HG03354 (cell line): ENCODE data around the gene GPHN.
"Not testable (repeated sequence)": the region's sequence is repeated elsewhere in the genome, so short reads cannot be mapped to it uniquely, and the experiment has no call there.

Source experiments
- ATAC-seq: cut with Tn5 transposase; IDR thresholded peaks from one replicate; pipeline ENCODE4 v1.9.1; 2021; ENCODE audit warnings: mild to moderate bottlenecking; ENCODE audit not compliant: unreplicated experiment, poor library complexity, severe bottlenecking

GPHN gene

DNA sequence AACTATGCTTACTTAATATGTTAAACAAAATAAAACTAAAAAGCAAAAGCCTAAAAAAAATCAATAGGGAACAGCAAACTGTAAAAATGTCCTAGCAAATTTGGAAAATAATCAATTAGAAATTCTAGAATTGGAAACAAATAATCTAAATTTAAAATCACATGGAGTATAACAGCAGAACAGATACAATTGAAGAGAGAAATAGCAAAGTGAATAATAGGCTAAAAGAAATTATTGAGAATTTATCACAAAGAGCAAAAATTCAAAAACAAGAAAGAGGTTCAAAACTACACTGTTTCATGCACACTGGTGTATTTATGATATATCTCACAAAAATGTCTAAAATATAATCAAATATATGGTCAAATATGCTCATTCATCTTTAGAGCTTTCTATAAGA, 231.9 kb downstream of the GPHN start:
- no peak for ATAC-seq

DNA sequence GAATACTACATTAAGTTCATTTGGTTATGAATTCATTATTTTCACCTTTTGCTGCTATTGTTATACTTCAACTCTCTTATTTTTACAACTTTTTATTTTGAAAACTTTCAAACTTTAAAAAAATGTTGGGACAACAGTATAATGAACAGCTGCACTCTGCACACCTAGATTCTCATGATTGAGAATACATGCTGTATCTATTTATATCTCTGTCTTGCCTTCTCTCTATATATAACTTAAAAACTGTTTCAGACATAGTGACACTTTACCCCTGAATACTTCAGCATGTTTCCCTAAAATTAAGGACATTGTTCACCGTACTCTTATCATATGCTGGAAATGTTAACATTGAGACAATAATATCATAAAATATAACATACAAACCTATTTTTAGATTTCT, 237.1 kb downstream of the GPHN start:
- ATAC-seq, result no peak

DNA sequence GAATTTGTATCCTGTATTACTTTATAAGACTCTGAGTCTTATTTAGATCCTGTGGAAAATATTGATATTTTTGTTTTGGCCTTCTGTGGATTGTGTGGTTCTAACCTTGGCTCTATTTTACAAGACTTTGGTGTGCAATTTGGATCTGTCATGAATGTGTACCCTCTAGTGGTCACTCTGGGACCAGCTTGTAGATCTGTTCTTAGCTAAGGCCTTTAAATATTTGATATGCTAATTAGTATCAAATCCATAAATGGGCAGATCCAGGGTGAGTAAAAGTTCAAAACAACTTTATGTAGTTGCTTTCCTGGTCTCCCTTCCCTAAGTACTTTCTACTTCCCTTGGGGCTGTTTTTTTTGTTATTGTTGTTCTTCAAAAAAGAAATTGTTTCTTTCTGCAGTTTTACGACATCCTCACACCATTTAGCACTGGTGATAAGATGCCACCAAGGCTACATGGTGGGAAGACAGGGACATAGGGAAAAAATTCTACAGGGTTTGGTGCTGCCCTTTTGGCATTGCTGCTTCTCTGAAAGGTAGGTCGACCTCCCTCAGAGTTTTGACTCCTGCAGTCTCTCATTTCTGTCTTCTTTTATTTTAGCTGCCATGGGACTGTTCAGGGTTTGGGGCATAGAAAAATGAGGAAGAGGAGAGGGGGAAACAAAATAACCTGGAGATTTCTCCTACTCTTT, 238.5 kb downstream of the GPHN start:
- no peak for ATAC-seq

DNA sequence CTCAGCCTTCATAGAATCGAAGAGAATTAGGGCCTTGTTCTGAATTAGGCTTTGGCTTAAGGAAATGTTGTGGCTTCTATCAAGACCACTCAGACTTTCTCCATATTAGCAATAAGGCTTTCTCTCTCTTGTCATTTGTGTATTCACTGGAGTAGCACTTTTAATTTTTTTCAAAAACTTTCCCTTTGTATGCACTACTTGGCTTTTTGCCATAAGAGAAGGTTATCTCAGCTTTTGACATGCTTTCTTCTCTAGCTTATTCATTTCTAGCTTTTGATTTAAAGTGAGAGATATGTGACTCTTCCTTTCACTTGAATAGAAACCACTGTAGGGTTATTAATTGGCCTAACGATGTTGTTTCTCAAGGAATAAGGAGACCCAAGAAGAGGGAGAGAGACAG, 244.2 kb downstream of the GPHN start:
- ATAC-seq, result no peak

DNA sequence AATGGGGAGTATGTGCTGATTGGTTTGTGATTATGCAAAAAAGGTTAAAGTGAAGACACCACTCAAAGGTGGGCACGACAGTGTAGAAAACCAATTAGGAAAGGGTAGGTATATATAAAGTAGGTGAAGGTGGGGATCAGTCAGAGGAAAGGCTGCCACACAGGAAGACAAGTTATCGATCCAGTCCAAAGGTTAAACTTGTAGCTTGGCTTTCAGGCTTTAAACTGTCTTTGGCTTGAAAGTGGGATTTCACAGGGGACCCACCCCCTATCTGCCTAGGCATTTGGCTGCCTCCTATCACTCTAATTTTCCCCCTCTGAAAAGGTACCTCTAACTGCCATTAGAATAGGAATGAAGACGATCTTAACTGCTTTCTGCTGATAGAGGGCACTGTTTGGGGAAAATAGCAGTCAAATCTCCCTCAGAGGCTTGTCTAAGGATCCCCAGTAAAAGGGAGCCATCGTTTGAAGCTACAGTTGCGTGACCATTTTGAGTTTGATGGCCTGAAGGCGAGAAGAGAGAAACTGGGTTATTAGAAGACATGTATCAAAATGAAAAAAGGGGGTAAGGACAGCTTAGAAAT, 250.2 kb downstream of the GPHN start:
- no peak for ATAC-seq

DNA sequence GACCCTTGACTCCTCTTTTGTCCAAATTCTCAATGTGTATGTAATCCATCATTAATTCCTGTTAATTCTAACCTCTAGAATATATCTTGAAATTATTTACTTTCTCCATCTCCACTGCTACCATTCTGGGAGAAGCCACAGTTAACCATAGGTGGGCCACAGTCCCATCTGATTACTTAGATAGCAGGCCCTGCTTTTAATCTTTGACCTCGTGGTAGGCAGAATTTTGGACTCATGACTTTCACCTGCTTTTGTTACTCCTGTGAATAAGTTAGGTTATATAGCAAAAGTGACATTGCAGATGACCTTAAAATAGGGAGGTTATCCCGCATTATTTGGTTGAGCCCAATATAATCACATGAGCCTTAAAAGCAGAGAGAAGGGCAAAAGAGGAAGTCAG, 264.2 kb downstream of the GPHN start:
- ATAC-seq, result no peak

DNA sequence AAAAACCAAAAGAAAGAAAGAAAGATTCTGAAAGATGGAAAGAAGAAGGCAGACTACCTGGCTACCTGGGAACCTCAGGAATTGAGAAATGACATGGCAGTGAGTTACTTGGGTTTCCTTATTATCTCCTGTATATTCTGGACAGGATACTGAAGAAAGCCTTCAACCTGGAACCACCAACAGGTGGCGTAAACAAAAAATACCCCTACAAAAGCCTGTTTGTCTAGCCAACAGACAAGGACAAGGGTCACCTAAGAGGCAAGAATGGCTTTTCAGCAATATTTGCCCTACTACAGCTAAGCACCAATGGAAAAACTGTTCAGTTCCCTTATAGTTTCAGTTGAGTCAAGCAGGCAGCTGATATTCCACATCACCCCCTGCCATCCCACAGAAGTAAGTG, 274.9 kb downstream of the GPHN start:
- ATAC-seq, result no peak

DNA sequence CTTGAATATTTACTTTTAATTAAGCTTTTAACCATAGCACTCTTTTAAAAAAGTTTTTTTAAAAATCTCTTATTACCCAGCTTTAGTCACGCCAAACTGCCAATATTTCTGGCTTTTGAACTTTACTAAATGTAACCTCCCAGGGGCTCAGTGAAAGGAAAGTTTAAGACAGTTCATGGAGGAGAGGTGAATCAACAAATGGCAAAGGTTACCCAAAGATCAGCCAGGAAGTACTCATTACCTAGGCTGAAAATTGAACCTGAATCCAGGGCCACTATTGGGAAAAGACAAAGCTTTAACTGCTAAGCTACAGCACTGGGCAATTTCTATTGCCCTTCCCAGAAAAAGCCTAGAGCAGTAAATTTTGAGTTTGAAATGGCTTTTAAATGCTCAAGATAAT, 282.2 kb downstream of the GPHN start:
- no peak for ATAC-seq

DNA sequence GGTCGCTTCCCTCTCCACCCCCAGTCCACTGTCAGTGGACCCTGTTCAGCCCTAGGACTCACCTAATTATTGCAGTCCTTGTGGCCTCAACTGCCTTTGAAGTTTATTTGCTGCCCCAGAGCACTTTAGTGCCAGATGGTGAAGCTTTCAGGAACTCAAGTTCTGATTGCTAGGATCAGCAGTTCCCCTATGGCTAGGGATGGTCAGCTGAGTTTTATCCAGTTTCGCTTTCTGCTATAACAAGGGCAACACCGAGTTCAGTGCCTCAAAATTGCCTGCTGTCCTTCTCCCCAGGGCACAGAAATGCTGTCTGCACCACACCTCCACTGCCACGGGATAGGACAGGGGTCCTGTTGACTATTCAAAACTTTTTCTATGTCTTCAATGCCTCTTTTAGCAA, 295.0 kb downstream of the GPHN start:
- ATAC-seq, result no peak

DNA sequence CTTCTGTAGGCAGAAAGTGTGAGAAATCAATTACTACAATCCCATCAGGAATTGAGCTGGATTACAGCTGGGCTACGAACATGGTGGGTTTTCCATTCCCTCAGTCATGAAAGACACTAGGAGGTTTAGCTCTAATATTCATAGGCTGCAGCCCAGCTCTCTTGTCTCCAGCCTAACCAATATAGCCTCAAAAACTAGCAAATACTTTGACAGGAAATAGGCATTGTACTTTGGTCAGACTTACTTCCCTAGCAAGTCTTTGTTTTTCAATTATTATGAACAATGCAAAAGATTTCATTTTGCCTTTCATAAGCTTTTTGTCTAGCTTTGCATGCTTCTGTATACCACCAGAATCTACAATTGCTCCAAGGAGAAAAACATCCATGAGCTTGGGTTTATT, 296.2 kb downstream of the GPHN start:
- ATAC-seq, result no peak

DNA sequence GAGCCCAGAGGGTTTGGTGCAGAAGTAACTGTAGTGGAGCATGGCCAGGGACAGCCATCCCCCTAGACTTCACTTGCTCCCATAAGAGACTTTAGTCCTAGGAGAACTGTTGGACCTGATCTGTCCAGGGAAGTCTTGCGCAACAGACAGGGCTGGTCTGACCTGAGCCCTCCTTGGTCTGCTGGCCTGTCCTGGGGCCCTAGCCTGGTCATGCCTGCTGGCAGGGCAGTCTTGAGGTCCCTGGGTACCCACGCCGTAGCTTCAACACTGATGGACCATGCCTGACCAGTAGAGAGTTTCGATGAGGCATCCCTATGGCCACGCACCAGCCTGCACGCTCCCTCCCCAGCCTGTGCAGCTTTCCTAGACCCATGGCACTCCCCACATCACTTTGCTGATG, 305.7 kb downstream of the GPHN start:
- ATAC-seq, result no peak

DNA sequence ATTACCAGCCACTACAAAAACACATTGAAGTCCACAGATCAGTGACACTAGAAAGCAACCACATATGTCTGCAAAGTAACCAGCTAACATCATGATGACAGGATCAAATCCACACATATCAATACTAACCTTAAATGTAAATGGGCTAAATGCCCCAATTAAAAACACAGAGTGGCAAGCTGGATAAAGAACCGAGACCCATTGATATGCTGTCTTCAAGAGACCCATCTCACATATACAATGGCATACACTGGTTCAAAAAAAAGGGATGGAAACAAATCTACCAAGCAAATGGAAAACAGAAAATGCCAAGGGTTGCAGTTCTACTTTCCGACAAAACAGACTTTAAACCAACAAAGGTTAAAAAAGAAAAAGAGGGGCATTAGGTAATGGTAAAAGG, 307.7 kb downstream of the GPHN start:
- no peak for ATAC-seq

DNA sequence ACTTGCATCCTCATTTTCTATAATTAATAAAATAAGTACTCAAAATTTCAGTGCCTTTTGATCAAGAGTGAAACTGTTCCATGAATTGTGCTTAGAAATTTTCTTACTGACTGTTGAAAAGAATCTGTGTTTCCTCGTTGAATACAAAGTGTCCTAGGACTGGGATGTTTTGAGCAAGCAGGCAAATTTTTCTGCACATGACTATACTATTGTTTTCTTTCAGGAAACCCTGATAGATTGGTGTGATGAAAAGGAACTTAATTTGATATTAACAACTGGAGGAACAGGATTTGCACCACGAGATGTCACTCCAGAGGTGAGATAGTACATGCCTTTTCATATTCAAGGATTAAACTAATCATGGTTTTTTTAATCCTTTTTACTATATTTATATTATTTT, 316.3 kb downstream of the GPHN start:
- ATAC-seq, result no peak

DNA sequence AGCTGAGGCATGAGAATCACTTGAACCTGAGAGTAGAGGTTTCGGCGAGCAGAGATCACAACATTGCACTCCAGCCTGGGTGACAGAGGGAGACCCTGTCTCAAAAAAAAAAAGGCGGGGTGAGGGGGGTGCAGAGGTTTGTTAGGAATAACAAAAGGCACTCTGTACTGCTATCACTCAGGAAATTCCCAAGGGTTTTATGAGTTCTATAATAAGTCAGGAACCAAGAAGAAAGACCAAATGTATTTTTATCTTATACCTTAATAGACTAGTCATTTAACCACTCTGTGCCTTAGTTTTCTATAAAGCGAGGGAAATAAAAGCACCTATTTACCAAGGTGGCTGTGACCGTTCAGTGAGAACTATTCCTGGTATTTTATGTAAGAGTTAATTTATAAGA, 319.2 kb downstream of the GPHN start:
- no peak for ATAC-seq

DNA sequence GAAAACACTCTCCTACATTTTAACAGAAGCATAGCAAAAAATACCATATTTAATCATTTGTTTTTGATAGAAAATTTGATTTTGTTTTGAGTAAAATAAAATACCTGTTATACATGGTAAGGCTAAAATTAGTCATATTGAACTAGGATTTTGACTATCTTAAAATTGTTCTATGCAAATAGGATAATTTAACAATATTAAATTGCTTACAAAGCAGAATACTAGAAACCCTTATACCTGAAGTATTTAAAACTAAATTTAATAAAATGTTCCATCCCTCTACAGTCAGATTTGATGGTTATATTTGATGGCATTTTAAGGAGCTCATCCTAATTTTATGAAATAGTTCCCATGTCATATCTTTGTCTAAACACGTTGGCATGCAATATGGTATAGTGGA, 323.2 kb downstream of the GPHN start:
- ATAC-seq, result no peak

DNA sequence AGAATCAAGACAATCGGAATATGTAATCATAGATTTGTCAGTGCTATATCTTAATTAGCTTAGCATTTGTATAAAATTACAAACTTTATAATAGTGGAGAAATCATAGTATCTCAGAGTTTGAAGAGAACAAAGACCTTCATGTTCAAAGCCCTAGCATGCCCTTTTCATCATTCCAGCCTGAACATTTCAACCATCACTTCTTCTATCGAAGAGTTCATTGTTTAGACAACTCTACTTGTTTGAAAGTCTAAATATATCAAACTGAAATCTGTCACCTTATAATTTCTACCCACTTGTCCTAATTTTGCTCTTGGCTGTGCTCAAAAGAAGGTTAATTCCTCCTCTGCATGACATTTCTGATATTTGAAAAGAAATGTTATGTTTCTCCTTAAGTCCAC, 325.9 kb downstream of the GPHN start:
- ATAC-seq, result no peak

DNA sequence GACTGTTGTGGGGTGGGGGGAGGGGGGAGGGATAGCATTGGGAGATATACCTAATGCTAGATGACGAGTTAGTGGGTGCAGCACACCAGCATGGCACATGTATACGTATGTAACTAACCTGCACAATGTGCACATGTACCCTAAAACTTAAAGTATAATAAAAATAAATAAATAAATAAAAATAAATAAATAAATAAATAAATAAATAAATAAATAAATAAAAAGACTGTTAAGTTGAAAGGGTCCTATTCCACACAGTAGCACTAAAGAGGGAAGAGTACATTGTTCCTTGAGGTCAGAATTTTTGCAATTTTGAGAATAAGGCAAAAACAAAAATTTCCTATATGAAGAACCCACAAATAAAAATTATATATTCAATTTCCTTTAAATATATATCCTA, 329.5 kb downstream of the GPHN start:
- not testable (repeated sequence) for ATAC-seq

DNA sequence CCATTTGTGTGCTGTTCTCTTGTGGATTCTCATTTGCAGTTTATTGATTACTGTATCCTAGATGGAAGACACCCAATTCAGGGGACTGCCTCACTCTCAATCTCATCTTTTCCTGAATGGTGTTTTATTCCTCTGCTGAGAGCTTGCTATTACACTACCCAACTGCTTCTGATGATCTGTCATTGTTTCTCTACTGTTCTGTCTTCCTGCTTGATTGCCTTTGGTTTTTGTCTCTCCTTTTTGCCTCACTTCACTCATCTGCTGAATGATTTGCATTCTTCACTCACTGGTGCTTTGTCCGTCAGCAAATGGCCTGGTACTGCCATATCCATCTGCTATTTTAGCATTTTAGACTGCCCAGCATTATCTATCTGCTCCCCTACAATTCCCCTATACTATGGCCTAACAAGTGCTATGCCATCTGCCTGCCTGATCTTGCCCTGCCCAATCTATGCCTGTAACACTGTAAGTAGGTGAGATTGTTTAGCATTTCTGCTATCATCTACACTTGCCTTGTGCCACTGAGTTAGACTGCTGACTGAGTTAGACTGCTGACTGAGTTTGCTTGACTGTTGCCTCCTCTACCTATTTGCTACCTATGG, 335.1 kb downstream of the GPHN start:
- ATAC-seq, result no peak

DNA sequence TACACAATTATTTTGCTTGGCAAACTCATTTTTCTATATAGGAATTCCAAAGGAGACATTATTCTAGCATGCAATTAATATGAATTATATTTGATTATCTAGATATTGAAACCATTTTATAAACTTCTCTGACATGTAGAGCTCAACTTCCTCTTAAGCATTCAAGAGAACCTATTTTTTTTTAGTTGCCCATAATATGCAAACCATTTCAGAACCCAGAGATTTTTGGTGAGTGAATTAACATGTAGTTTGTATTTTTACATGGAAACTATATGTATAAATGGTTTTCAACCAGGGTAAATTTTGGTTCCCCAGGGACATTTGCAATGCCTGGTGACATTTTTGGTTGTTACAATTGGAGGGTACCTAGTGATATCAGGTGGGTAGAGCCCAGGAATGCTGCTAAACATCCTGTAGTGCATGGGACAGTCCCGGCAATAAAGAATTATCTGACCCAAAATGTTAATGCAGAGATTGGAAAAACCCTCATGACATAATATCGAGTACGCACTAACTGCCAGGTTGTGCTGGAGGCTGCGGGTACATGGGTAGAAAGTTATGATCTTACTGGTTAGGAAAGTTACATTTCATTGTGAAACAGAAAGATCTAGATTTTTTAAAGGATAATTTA, 342.4 kb downstream of the GPHN start:
- ATAC-seq, result no peak

DNA sequence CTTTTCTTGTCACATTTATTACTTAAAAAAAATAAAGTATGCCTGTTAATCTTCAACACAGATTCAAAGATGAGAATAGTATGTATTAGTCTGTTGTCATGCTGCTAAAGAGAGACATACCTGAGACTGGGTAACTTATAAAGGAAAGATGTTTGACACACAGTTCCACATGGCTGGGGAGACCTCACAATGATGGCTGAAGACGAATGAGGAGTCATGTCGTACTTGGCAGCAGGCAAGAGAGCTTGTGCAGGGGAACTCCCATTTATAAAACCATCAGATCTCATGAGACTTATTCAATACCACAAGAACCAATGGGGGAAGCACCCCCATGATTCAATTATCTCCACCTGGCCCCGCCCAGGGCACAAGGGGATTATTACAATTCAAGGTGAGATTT, 345.4 kb downstream of the GPHN start:
- no peak for ATAC-seq

DNA sequence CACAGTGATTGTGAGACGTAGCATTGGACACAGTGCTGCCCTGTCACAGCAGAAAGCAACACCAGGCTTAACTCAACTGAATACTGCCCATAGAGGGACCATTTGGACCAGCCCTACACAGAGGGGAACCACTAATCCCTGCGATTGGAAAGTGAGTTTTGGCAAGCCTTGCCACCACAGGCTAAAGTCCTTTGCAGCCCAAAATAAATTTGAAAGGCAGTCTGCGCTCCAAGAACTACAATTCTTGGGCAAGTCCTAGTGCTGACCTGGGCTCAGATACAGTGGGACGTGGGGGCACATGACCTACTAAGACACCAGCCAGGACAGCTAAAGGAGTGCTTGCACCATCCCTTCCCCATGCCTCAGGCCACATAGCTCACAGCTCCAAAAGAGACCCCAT, 349.9 kb downstream of the GPHN start:
- ATAC-seq, result no peak
